Neural crest cell (in vitro differentiated cells): Measurements from ENCODE around the gene ZSCAN29. TPM values are rescaled to one million over a fixed set of nuclear protein-coding genes. Genes with fewer than 3 reads are reported as not detected.
"Not testable (repeated sequence)": the region's sequence is repeated elsewhere in the genome, so short reads cannot be mapped to it uniquely, and the experiment has no call there.

Experiments
- DNase-seq: peaks from one replicate; pipeline ENCODE4 v3.0.0; 2021; ENCODE audit warnings: low read depth, mixed read lengths, low spot score
- H3K27ac Mint-ChIP-seq: one replicate; pipeline ENCODE4 v1.8.0; 2021; ENCODE audit warnings: mild to moderate bottlenecking, mixed read lengths; ENCODE audit not compliant: unreplicated experiment
- H3K27me3 Mint-ChIP-seq: 2 replicates; pipeline ENCODE4 v1.8.0; 2021; ENCODE audit warnings: low read depth, mild to moderate bottlenecking, mixed read lengths
- H3K36me3 Mint-ChIP-seq: 2 replicates; pipeline ENCODE4 v1.8.0; 2021; ENCODE audit warnings: low read depth, mild to moderate bottlenecking, mixed read lengths
- H3K4me1 Mint-ChIP-seq: 2 replicates; pipeline ENCODE4 v1.8.0; 2021; ENCODE audit warnings: mixed read lengths
- H3K4me3 Mint-ChIP-seq: one replicate; pipeline ENCODE4 v1.8.0; 2021; ENCODE audit warnings: mild to moderate bottlenecking, mixed read lengths
- H3K9me3 Mint-ChIP-seq: 2 replicates; pipeline ENCODE4 v1.8.0; 2021; ENCODE audit warnings: mixed read lengths
- total RNA-seq: library from RNA; stranded (reverse); gene quantifications from 2 replicates; pipeline ENCODE4 v1.2.1, GENCODE V29; 2021
- TF ChIP-seq, protein P1 (sequence below): fragments of 200-600 bp; sonication (generic); conservative IDR thresholded peaks from 2 replicates; pipeline ENCODE4 v1.5.0; 2021; ENCODE audit warnings: antibody characterized with exemption, mild to moderate bottlenecking

The ZSCAN29 gene
- total RNA-seq, 1 donor from 2014 or later: 59.6 TPM

GRCh38 chr15:43408789-43409188 lies 37.9 kb upstream of the ZSCAN29 start:
- TF ChIP-seq, protein P1, sequence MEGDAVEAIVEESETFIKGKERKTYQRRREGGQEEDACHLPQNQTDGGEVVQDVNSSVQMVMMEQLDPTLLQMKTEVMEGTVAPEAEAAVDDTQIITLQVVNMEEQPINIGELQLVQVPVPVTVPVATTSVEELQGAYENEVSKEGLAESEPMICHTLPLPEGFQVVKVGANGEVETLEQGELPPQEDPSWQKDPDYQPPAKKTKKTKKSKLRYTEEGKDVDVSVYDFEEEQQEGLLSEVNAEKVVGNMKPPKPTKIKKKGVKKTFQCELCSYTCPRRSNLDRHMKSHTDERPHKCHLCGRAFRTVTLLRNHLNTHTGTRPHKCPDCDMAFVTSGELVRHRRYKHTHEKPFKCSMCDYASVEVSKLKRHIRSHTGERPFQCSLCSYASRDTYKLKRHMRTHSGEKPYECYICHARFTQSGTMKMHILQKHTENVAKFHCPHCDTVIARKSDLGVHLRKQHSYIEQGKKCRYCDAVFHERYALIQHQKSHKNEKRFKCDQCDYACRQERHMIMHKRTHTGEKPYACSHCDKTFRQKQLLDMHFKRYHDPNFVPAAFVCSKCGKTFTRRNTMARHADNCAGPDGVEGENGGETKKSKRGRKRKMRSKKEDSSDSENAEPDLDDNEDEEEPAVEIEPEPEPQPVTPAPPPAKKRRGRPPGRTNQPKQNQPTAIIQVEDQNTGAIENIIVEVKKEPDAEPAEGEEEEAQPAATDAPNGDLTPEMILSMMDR: no peak

DNA sequence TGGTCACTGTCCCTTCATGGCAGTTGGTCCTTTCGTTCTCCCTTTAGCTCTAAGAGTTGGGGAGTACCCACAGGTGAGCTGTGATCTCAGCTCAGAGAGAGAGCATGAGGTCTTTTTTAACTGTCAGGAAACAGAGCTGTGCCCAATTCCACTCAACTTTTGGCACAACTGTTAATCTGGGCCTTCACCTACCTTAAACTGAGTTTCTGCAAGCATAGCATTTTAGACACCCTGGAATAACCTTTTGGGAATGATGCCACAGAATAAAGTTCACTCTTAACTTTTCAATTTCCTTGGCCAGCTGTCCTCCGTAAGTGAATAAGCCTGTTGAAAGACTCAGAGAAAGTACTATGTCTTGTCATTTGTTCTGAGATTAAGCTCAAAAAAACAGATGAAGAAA lies 36.0 kb upstream of the ZSCAN29 start:
- no peaks in the 10 kb centered on the region for H3K9me3 Mint-ChIP-seq

More at GRCh38 chr15:43408789-43409188, 37.9 kb upstream of the ZSCAN29 start:
- H3K27me3 Mint-ChIP-seq: no peaks in the 10 kb centered on the region
- no peaks in the 10 kb centered on the region for H3K4me1 Mint-ChIP-seq
- no peaks in the 10 kb centered on the region for H3K9me3 Mint-ChIP-seq
- H3K36me3 Mint-ChIP-seq: peaks cover 46% of the 10 kb centered on the region
- no peak for DNase-seq
- no peak overlapping the region for H3K4me3 Mint-ChIP-seq
- no peak overlapping the region for H3K27ac Mint-ChIP-seq

DNA sequence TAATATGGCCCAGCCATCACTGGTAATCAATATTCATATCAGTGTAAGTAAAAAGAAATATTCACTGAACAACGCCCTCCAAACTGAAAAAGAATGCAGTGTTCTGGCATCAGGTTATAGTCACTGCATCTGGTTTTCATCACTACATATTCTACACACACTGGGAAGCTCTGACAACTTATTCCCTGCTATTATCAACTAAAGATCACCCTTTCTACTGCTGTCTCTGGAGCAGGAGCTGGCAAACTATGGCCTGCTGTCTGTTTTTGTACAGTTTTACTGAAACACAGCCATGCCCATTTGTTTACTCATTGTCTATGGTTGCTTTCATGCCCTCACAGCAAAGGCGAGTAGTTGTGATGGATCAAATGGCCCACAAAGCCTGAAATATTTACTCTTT lies 35.3 kb upstream of the ZSCAN29 start:
- Mint-ChIP-seq H3K36me3 (peaks cover 48% of the 10 kb centered on the region), H3K4me1 (no peaks in the 10 kb centered on the region), H3K4me3 (no peak overlapping the region), H3K27me3 (no peaks in the 10 kb centered on the region), H3K27ac (no peak overlapping the region), H3K9me3 (no peaks in the 10 kb centered on the region)
- TF ChIP-seq, protein P1: no peak
- no peak for DNase-seq

More for the DNA sequence above, 36.0 kb upstream of the ZSCAN29 start:
- Mint-ChIP-seq H3K27ac (no peak overlapping the region), H3K4me3 (no peak overlapping the region), H3K4me1 (no peaks in the 10 kb centered on the region), H3K27me3 (no peaks in the 10 kb centered on the region), H3K36me3 (peaks cover 45% of the 10 kb centered on the region)
- TF ChIP-seq, protein P1: no peak
- no peak for DNase-seq

DNA sequence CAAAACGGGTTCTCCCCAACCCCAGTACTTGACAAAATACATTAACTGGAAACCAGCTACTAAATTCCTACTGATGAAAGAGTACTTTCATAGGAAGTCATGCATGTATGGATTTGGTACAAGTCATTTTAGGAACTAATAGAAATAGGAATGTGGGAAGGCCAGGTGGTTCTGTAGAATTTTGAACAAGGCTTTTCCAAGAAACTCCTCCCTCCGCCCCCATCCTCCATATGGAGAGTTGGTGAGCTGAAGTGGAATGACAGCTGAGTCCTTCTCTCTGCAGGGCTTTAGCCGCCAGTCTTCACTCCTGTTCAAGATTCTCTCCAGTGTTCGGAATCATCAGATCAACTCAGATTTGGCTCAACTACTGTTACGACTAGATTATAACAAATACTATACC lies 33.3 kb upstream of the ZSCAN29 start:
- Mint-ChIP-seq H3K27ac (no peak overlapping the region), H3K4me3 (no peak overlapping the region), H3K27me3 (no peaks in the 10 kb centered on the region), H3K4me1 (no peaks in the 10 kb centered on the region), H3K36me3 (peaks cover 42% of the 10 kb centered on the region), H3K9me3 (no peaks in the 10 kb centered on the region)
- DNase-seq: no peak
- TF ChIP-seq, protein P1: no peak

DNA sequence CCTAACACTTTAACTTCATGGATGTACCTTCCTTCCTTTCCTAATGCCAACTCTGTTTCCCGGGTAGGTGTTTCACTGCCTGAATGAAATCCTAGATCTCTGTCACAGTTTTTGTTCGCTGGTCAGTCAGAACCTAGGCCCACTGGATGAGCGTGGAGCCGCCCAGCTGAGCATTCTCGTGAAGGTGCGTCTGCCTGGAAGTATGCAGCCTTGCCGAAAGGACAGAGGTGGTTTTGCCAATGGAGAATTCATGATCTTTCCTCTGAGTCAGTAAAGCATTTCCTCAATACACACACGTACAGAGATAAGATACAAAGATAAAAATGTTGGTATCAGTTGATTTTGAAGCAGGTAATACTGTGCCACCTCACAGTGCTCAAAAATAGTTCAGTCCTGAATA lies 32.8 kb upstream of the ZSCAN29 start:
- Mint-ChIP-seq H3K27me3 (no peaks in the 10 kb centered on the region), H3K4me1 (no peaks in the 10 kb centered on the region), H3K4me3 (no peak overlapping the region), H3K36me3 (peaks cover 37% of the 10 kb centered on the region), H3K27ac (no peak overlapping the region), H3K9me3 (no peaks in the 10 kb centered on the region)
- no peak for DNase-seq
- TF ChIP-seq, protein P1: no peak

DNA sequence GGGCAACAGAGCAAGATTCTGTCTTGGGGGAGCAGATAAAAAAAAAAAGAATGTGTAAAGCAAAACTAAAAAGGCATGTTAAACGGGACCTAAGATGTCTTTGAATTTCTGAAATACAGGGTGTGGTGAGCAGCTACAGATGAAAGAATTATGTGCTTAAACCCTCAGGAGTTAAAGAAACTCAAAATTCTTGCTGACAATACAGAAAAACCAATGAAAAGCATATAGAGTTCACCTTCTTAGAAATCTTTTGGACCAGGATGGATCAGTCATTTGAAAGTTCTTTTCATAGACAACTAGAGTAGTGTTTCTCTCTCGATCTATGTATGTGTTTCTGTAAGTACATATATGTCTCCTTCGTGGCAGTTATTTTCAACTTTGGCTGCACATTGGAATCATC lies 31.4 kb upstream of the ZSCAN29 start:
- Mint-ChIP-seq H3K4me1 (no peaks in the 10 kb centered on the region), H3K27me3 (no peaks in the 10 kb centered on the region), H3K9me3 (no peaks in the 10 kb centered on the region), H3K4me3 (no peak overlapping the region), H3K36me3 (peaks cover 27% of the 10 kb centered on the region), H3K27ac (no peak overlapping the region)
- TF ChIP-seq, protein P1: no peak
- DNase-seq: no peak

- not testable (repeated sequence) for H3K9me3 Mint-ChIP-seq, H3K4me1 Mint-ChIP-seq, H3K27me3 Mint-ChIP-seq, DNase-seq, H3K4me3 Mint-ChIP-seq, H3K27ac Mint-ChIP-seq
- H3K36me3 Mint-ChIP-seq: peaks cover 16% of the 10 kb centered on the region
Measured at GRCh38 chr15:43393592-43393991, 22.7 kb upstream of the ZSCAN29 start.
